ENCODE measurements around the gene VSTM4. TPM values are rescaled to one million over a fixed set of nuclear protein-coding genes. Genes with fewer than 3 reads are reported as not detected.
A peak's percentile ranks its signal among the peaks of the same experiment; 100 is the strongest.

VSTM4 gene
- total RNA-seq, 3 donors from 2014 or later, result 1.5 to 13.8 (median 2.2) TPM

GRCh38 chr10:49139028-49139845 lies 23.9 kb upstream of the VSTM4 start:
- ATAC-seq (peak; percentile 38), DNase-seq (no peak)
- intact Hi-C loops (cut with DNase I, micrococcal nuclease), result no loop called here
- no peak for TF ChIP-seq CTCF (IDR thresholded peaks at IDR 0.05)
- no peaks in the 10 kb centered on the region for H3K4me1 ChIP-seq (ENCODE audit: low read depth)
- no peaks in the 10 kb centered on the region for H3K36me3 ChIP-seq (ENCODE audit: low read depth)
- H3K9me3 ChIP-seq, result no peaks in the 10 kb centered on the region
- H3K4me3 ChIP-seq, result no peak overlapping the region

GRCh38 chr10:49138361-49138891 lies 23.1 kb upstream of the VSTM4 start:
- Histone ChIP-seq H3K36me3 (ENCODE audit: low read depth) (no peaks in the 10 kb centered on the region), H3K4me3 (no peak overlapping the region), H3K9me3 (no peaks in the 10 kb centered on the region), H3K4me1 (ENCODE audit: low read depth) (no peaks in the 10 kb centered on the region)
- TF ChIP-seq CTCF (IDR thresholded peaks at IDR 0.05), result no peak
- DNase-seq, result peak; percentile 32 to 61 (median 40)
- intact Hi-C loops (cut with DNase I, micrococcal nuclease), result no loop called here
- ATAC-seq, result peak; percentile 41

GRCh38 chr10:49136525-49136924 lies 21.2 kb upstream of the VSTM4 start:
- Histone ChIP-seq H3K4me3 (no peak overlapping the region), H3K36me3 (ENCODE audit: low read depth) (no peaks in the 10 kb centered on the region), H3K4me1 (ENCODE audit: low read depth) (no peaks in the 10 kb centered on the region), H3K9me3 (no peaks in the 10 kb centered on the region)
- DNase-seq (no peak), ATAC-seq (no peak)
- intact Hi-C loops (cut with DNase I, micrococcal nuclease), result no loop called here
- TF ChIP-seq CTCF (IDR thresholded peaks at IDR 0.05), result no peak

GRCh38 chr10:49135575-49136313 lies 20.4 kb upstream of the VSTM4 start:
- Histone ChIP-seq H3K4me3 (no peak overlapping the region), H3K9me3 (no peaks in the 10 kb centered on the region), H3K36me3 (ENCODE audit: low read depth) (no peaks in the 10 kb centered on the region), H3K4me1 (ENCODE audit: low read depth) (no peaks in the 10 kb centered on the region)
- DNase-seq, result no peak
- no peak for TF ChIP-seq CTCF (IDR thresholded peaks at IDR 0.05)
- ATAC-seq, result peak; percentile 30
- intact Hi-C loops (cut with DNase I, micrococcal nuclease), result no loop called here

- TF ChIP-seq CTCF (IDR thresholded peaks at IDR 0.05), result no peak
- H3K36me3 ChIP-seq (ENCODE audit: low read depth), result no peaks in the 10 kb centered on the region
- DNase-seq (no peak), ATAC-seq (no peak)
- H3K4me3 ChIP-seq, result no peak overlapping the region
- intact Hi-C loops (cut with DNase I, micrococcal nuclease), result no loop called here
- no peaks in the 10 kb centered on the region for H3K9me3 ChIP-seq
- no peaks in the 10 kb centered on the region for H3K4me1 ChIP-seq (ENCODE audit: low read depth)
These were observed 19.0 kb upstream of the VSTM4 start for GRCh38 chr10:49134327-49134726.
